ENCODE data around the gene LIMK2. TPM values are rescaled to one million over a fixed set of nuclear protein-coding genes. Genes with fewer than 3 reads are reported as not detected.
"Not testable (repeated sequence)": the region's sequence is repeated elsewhere in the genome, so short reads cannot be mapped to it uniquely, and the experiment has no call there.

The LIMK2 gene
- total RNA-seq, 2 experiments from 2014 or later, result 23.2 to 25.5 TPM

DNA sequence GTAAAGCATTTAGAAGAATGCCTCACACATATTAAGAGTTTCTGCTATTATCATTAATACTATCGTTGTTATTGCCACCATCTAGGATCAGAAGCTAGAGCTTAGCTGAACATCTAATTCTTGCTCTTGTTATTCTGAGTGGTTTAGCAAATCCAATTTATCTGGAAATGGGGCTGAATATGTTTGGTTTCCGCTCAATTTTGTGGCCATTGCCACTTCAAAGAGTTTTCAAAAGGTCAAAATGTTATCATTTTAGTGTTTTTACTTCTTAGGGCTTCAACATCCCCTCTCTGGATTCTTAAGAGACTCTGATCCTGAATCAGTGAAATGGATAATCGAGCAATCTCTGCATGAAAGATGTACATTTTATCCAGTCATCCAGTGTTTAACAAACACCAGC is 90.4 kb downstream of the LIMK2 start:
- H3K4me3 Mint-ChIP-seq, result no peak overlapping the region
- POLR2A ChIA-PET, result interaction anchor here (0.9 to 6.5 kb wide), 4 partner anchors 11 to 89 kb away, joined by 3 to 63 read pairs (median 3); partner anchors contain the start of gene PIK3IP1

DNA sequence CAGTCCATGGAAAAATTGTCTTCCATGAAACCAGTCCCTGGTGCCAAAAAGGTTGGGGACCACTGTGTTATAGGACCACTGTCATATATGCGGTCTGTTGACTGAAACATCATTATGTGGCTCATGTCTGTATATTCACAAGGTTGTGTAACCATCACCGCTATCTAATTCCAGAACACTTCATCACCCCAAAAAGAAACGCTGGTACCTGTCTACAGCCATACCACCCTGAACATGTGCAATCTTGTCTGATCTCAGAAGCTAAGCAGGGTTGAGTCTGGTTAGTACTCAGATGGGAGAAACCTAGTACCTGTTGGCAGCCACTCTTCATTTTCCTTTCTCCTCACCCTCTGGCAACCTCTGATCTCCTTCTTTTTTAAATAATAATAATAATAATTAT is 93.1 kb downstream of the LIMK2 start:
- ATAC-seq (no peak), DNase-seq (no peak)
- H3K9me3 Mint-ChIP-seq, result no peaks in the 10 kb centered on the region
- H3K27ac Mint-ChIP-seq, result no peak overlapping the region
- H3K27me3 Mint-ChIP-seq, result no peaks in the 10 kb centered on the region
- peaks cover 37% of the 10 kb centered on the region for H3K4me1 Mint-ChIP-seq (ENCODE audit: low read depth)
- H3K36me3 Mint-ChIP-seq (ENCODE audit: low read depth), result no peaks in the 10 kb centered on the region
- TF ChIP-seq, protein P1, sequence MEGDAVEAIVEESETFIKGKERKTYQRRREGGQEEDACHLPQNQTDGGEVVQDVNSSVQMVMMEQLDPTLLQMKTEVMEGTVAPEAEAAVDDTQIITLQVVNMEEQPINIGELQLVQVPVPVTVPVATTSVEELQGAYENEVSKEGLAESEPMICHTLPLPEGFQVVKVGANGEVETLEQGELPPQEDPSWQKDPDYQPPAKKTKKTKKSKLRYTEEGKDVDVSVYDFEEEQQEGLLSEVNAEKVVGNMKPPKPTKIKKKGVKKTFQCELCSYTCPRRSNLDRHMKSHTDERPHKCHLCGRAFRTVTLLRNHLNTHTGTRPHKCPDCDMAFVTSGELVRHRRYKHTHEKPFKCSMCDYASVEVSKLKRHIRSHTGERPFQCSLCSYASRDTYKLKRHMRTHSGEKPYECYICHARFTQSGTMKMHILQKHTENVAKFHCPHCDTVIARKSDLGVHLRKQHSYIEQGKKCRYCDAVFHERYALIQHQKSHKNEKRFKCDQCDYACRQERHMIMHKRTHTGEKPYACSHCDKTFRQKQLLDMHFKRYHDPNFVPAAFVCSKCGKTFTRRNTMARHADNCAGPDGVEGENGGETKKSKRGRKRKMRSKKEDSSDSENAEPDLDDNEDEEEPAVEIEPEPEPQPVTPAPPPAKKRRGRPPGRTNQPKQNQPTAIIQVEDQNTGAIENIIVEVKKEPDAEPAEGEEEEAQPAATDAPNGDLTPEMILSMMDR (IDR thresholded peaks at IDR 0.05), result no peak
- intact Hi-C loops (cut with micrococcal nuclease), result no loop called here
- H3K4me3 Mint-ChIP-seq, result no peak overlapping the region
- CTCF ChIA-PET, result interaction anchor here (11.5 to 18.7 kb wide), 2 partner anchors 6 to 9 kb away, joined by 196 read pairs; partner anchors contain the start of gene PIK3IP1
- POLR2A ChIA-PET, result interaction anchor here (6.5 kb wide), 1 partner anchor 14 kb away, joined by 63 read pairs; the partner anchor contains the start of gene PIK3IP1

More for the DNA sequence above, 90.4 kb downstream of the LIMK2 start:
- CTCF ChIA-PET, result interaction anchor here (1.1 to 18.7 kb wide), 4 partner anchors 8 to 194 kb away, joined by 3 to 196 read pairs (median 4); partner anchors contain the start of gene LIMK2
- Mint-ChIP-seq H3K27ac (no peak overlapping the region), H3K27me3 (no peaks in the 10 kb centered on the region), H3K9me3 (no peaks in the 10 kb centered on the region), H3K36me3 (ENCODE audit: low read depth) (no peaks in the 10 kb centered on the region), H3K4me1 (ENCODE audit: low read depth) (peaks cover 31% of the 10 kb centered on the region)
- TF ChIP-seq, protein P1 (IDR thresholded peaks at IDR 0.05), result no peak
- DNase-seq, result no peak
- intact Hi-C loops (cut with micrococcal nuclease), result no loop called here
- no peak for ATAC-seq

DNA sequence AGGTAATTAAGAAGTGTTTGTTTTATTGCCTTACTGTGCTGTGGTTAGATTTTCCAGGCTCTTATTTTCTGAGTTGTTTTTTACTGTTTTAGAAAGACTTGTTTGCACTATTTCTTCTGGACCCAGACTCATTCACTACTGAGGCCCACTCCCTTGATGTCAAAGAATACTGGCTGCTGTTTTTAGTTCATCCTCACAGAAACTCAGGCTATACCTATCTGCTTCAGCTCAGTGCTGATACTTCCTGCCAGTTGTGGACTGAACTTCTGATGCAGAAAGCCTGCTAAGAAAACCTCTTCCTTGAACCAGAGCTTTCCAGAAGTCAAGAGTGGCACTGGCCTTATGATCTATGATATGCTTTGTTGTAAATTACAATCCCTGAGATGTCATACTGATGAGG is 96.1 kb downstream of the LIMK2 start:
- TF ChIP-seq, protein P1 (IDR thresholded peaks at IDR 0.05), result no peak
- Mint-ChIP-seq H3K4me3 (no peak overlapping the region), H3K27me3 (no peaks in the 10 kb centered on the region), H3K27ac (peak overlapping the region; percentile 29), H3K36me3 (ENCODE audit: low read depth) (no peaks in the 10 kb centered on the region), H3K9me3 (no peaks in the 10 kb centered on the region), H3K4me1 (ENCODE audit: low read depth) (peaks cover 28% of the 10 kb centered on the region)
- ChIA-PET POLR2A (interaction anchor here (0.8 to 1.3 kb wide), 3 partner anchors 10 to 17 kb away, joined by 3 to 5 read pairs (median 3); no protein-coding TSS in a partner anchor), CTCF (interaction anchor here (11.5 kb wide), 1 partner anchor 12 kb away, joined by 196 read pairs; the partner anchor contains the start of gene PIK3IP1)
- no peak for DNase-seq
- intact Hi-C loops (cut with micrococcal nuclease), result no loop called here
- no peak for ATAC-seq

DNA sequence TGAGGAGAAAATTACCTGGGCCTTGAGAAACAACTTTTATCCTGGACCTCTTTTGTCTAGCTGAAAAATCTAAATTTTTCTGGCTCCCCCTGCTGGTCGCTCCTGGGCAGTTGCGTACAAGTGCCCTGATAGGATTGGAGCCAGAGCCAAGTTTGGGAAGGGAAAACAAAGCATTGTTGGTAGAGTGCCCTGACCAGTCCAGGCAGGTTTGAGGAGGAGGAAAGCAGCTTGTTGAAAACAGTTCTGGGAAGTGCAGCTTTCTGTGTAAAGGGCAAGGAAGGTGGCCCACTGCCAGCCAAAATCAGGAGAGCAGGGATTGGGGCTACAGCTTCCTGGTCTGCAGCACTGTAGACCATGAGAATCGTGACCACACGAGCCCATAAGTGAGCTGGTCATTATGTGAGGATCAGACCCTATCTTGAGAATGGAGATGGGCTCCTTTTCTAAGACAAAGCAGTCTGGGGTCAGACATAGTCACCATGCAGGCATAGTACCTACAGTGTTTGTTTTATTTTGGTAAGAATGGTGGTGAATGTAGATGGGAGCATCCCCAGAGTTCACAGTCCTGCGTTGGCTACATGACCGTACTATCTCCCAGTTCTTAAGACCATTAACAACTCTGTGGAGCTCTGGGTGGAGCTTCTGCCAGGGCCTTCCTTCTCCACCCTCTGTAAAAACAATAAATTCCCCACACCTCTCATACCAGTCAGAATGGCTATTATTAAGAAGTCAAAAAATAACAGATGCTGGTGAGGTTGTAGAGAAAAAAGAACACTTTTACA is 101.5 kb downstream of the LIMK2 start:
- peaks cover 10% of the 10 kb centered on the region for H3K4me1 Mint-ChIP-seq (ENCODE audit: low read depth)
- POLR2A ChIA-PET, result interaction anchor here (0.9 to 2.7 kb wide), 6 partner anchors 11 to 319 kb away, joined by 3 to 11 read pairs (median 3); partner anchors contain the start of gene PIK3IP1
- intact Hi-C loops (cut with micrococcal nuclease), result loop anchor here (5.0 kb wide), 1 partner anchor 101 kb away; the partner anchor contains the start of gene LIMK2

DNA sequence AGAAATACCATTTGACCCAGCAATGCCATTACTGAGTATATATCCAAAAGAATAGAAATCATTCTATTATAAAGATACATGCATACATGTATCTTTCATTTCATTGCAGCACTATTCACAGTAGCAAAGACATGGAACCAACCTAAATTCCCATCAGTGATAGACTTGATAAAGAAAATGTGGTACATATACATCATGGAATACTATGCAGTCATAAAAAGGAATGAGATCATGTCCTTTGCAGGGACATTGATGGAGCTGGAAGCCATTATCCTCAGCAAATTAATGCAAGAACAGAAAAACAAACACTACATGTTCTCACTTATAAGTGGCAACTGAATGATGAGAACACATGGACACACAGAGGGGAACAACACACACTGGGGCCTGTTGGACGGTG is 102.1 kb downstream of the LIMK2 start:
- DNase-seq; ATAC-seq; H3K36me3 Mint-ChIP-seq (ENCODE audit: low read depth); H3K9me3 Mint-ChIP-seq; H3K27ac Mint-ChIP-seq; H3K4me3 Mint-ChIP-seq; H3K4me1 Mint-ChIP-seq (ENCODE audit: low read depth); H3K27me3 Mint-ChIP-seq: not testable (repeated sequence)
- ChIA-PET POLR2A (interaction anchor here (1.0 to 2.7 kb wide), 3 partner anchors 19 to 30 kb away, joined by 3 to 11 read pairs (median 3); partner anchors contain the start of gene PIK3IP1), CTCF (interaction anchor here (0.7 to 11.5 kb wide), 15 partner anchors 10 to 233 kb away, joined by 3 to 196 read pairs (median 13); partner anchors contain the start of genes LIMK2, PIK3IP1 and SMTN)
- intact Hi-C loops (cut with micrococcal nuclease), result loop anchor here (5.0 kb wide), 1 partner anchor 102 kb away; the partner anchor contains the start of gene LIMK2

More for the DNA sequence above, 101.5 kb downstream of the LIMK2 start:
- Mint-ChIP-seq H3K27me3 (no peaks in the 10 kb centered on the region), H3K27ac (no peak overlapping the region), H3K9me3 (peaks cover 2% of the 10 kb centered on the region), H3K4me3 (no peak overlapping the region), H3K36me3 (ENCODE audit: low read depth) (peaks cover 9% of the 10 kb centered on the region)
- CTCF ChIA-PET, result interaction anchor here (0.6 to 11.5 kb wide), 39 partner anchors 8 to 890 kb away, joined by 3 to 196 read pairs (median 4); partner anchors contain the start of genes DRG1, LIMK2, PIK3IP1 and SELENOM
- peak; percentile 70 for ATAC-seq
- TF ChIP-seq, protein P1 (IDR thresholded peaks at IDR 0.05), result peak; percentile 95
- DNase-seq, result peak; percentile 80
